Stimulated activated CD8-positive, alpha-beta memory T cell treated with anti-CD3 and anti-CD28 coated beads, Interleukin-4, amount 100 ng/mL, for 24 hours (primary cell): ENCODE measurements around the gene FBN2.
"Not testable (repeated sequence)": the region's sequence is repeated elsewhere in the genome, so short reads cannot be mapped to it uniquely, and the experiment has no call there.

Source experiments
- DNase-seq: peaks from one replicate; pipeline ENCODE4 v3.0.0-alpha.2; 2020; ENCODE audit warnings: low read depth

FBN2 gene

DNA sequence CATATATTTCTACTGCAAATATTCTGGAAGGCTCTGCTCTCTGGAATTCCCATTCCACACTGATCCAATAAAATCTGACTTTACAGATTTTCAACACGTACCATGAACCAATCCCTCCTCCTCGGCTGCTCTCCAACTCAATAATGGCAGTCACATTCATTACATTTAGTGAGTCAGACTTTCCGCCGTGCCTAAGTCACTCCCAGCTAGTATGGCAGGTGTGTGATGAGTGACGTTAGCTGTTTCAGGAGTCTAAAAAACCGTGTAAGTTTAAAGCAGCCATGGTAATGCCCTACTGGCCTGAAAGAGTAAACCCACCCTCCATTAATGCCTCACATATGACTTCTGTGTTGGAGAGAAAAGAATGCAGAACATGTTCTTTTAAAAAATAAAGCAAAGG lies 3.3 kb downstream of the FBN2 start:
- no peak for DNase-seq

DNA sequence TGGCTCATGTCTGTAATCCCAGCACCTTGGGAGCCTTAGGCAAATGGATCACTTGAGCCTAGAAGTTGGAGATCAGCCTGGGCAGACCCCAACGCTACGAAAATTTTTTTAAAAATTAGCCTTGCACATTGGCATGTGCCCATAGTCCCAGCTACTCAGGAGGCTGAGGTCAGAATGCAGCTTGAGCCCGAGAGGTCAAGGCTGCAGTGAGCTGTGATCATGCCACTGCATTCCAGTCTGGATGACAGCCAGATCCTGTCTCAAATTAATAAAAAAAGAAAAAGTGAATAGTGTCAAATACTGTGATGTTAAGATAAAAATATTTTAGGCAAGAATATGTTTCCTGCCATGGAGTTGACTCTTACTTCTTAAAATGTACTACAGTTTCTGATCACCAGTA lies 5.3 kb downstream of the FBN2 start:
- no peak for DNase-seq

DNA sequence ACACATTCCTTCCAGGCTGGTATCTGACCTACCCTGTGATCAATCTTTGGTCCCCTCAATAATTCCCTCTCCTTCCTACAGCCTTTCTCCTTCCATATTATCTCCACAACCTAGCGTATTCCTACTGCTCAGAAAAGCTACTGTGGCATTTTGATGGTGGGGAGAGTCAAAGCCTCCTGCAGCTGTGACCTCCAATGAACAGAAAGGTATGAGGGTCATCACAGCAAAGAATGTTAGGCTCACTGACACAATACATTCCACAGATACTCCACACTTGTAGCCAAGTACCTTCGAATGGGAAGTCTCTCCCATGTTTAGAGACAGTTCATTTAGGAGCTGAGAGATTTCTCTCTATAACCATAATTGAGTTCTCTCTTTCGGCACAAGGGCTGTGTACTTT lies 5.9 kb downstream of the FBN2 start:
- no peak for DNase-seq

DNA sequence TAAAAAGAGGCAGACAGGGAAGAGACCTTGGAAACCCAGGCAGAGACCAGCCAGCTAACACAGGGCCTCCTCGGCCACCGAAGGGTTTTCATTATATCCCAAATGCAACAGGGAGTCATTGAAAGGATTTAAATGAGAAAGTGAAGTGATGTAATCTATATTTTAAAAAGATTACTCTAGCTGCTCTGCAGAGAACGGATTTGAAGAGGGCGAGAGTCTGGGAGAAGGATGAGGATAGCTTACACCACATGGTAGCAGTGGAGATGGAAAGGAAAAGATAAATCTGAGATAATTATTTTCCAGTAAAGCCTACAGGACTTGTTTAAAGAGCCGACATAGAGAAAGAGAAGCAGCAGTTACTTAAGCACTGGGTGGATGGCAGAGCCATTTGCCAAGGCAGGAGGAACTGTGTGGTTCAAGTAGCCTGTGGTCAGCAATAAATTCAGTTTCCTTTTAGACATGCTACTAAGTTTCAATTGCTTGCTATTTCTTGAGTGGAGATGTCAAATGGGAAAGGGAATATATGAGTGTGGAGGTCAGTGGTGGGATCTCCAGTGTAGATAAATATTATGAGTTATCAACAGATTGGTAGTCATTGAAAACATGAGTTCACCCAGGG lies 9.3 kb downstream of the FBN2 start:
- no peak for DNase-seq

DNA sequence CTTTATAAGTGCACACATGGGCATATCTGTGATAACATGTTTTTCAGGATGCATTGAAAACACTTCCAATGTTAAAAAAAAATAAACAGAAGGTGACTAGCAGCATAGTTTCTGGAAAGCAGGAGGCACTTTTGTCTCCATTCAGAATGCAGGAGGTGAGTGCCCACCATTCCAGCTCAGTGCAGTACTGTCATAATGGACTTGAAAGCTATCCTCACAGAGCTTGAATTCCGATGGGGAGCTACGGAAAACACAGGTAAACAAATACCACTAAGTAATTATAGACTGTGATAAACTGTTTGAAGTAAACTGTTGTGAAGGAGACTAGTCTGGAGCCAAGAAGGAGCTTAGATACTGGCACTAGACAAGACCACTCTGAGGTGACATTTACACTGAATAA lies 9.9 kb downstream of the FBN2 start:
- DNase-seq: no peak

DNA sequence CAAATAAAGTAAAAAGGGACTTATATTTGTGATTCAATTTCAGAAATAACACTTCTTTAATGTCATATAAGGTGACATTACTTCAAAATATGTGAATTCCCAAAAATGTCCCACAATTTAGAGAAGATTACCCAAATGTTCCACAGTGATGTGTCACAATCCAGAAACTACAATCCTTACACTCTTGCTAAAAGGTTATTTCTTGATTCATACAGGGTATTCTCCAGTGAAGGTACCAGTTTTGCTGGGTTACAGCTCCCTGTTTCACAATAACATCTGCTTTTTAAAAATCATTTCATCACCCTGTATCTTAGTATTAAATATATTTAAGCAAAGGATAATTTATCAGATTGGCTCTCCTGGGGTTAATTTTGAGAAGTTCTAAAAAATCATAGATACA lies 11.0 kb downstream of the FBN2 start:
- DNase-seq: no peak

DNA sequence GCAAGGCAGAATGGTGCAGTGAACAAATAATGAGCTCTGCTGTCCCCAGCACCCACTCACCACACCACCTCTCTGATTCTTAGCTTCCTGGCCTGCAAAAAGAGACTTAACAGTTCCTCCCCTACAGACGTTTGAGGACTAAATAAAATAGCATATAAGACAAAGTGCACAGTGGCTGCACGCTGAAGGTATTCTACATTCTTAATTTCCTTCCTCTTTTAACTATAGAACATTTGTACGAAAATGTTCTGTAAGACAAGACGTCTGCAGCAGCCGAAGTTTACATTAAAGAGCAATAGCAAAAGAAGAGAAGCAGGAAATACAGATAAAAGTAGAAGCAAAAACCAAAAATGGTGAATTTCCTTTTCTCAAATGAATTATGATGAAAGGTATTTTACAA lies 15.7 kb downstream of the FBN2 start:
- DNase-seq: no peak

DNA sequence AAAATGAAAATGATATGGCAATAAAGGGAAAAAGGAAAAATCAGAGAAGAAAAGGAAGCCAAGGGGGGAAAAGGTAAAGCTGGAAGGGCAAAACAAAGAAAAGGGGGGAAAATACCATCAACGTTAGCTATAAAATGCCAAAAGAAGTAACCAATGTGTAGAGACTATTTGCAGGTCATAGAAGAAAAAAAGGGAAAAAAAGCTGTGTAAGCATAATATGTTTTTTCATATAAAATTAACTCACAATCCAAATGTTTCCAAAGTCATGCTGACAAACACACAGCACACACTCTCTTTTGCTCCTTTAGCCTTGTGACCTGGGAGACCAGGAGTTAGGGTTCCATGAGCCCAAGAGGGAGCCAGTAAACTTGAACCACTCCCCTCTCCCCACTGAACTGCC lies 18.2 kb downstream of the FBN2 start:
- DNase-seq: no peak

DNA sequence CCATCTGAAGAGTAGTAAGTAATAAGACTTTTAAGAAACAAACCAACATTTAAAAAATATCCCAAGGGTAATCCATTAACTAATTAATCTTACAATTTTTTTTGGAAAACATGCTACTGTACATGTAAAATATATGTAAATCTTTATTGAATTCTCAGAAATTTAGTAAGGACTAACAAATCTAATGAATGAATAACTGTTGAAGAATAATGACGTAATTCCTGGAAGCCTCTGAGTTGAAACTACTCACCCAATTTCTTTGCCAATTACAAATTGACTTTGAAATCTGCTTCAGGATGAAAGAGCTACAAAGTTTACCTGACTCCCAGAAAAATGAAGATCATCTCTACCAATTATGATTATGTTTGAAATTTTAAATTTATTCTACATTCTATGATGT lies 21.1 kb downstream of the FBN2 start:
- no peak for DNase-seq

DNA sequence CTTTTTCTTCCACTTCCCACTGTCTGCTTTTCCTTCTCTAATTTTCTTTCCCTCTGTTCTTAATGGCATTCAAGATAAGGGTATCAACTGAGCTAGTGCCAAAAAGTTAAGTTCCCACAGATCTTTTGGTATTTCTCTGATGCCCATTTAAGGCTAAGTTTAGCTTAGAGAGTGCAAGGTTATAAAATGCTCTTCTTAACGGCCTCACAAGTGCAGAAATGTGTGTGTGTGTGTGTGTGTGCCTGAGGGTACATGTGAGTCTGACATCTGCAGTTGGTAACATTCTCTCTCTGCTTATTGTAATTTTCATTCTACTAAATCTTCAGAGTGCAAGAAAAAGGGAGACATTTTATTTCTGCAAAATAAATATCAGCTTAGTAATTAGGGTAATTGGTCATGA lies 24.2 kb downstream of the FBN2 start:
- DNase-seq: no peak

DNA sequence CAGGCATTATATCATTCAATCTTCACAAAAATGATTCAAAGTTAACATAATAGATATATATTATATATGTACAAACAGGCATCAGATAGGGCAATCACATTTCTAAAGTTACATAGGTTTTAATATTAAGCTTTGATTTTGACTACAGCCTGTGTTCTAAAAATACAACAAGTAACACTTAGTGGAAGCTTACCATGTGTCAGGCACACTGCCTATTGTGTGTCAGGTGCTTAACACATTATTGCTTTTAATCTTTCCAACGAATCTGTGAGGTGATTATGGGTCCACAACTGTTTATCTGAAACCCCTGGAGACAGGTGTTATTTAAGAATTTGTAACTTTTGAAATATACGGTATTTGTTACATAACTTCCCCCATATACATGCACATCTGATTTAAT lies 25.2 kb downstream of the FBN2 start:
- no peak for DNase-seq

DNA sequence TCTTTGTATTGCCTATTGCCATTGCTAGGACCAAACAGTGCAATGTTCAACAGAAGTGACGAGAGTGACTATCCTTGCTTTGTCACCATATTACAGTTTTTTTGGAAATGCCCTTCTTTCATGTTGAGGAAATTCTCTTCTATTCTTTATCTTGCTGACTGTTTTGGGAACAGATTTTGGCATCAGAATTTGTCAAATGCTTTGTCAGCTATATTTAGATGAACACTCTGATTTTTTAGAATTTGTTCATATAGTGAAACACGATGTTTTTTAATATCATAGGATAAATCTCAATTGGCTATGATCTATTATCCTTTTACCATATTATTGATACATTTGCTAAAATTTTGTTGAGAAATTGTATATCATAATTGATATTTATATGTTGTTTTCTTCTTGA lies 31.4 kb downstream of the FBN2 start:
- no peak for DNase-seq

DNA sequence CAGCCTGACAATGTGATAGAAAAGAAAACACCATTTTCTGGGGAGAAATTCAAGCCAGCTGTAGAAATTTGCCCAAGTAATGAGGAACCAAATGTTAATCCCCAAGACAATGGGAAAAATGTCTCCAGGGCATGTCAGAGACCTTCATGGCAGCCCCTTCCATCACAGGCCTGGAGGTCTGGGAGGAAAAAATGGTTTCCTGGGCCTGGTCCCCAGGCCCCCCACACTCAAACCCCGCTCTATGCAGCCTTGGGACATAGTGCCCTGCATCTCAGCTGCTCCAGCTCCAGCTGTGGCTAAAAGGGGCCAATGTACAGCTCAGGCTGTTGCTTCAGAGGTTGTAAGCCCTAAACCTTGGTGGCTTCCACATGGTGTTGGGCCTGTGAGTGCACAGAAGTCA lies 34.3 kb downstream of the FBN2 start:
- DNase-seq: not testable (repeated sequence)

DNA sequence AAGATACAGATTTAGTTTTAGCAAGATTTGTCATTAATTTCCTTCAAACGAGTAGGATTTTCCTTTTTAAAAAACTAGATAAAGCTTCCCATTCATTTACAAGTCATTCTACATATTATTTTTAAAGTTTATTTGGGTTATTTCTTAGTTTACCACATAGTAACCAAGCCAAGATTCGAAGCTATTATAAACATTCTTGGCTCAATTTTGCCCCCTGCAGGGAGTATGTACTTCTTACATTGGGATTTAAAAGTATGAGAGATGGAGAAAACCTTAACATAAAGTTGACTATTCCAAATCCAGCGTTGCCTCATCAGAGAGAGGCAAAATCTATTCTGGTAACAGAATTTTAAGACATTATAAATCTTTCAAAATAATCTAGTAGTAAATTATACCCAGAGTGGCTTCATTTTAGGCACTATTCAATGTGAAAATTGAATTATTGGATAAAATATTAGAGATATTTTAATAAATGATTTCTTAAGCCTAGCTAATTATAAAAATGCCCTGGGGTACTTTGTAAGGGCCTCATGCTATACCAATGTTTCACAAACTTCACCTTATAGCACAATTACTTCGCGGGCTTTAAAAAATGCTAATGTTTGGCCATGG lies 39.1 kb downstream of the FBN2 start:
- DNase-seq: no peak

DNA sequence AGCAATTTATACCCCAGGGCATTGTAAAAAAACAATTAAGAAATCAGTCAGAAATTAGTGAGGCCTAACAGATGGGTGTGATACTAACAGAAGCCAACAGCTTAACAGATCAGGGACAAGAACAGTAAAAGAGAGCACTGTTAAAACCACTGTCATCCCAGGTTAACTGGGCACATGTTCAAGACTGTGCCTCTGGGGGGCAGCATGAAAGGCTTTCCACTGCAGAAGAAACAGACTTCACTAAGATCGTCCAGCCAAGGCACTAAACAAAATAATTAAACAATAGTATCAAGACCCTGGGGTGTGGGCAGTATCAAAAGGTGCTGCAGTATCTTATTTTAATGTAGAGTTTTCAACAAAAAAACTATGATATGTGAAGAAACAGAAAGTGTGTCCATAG lies 43.5 kb downstream of the FBN2 start:
- no peak for DNase-seq

DNA sequence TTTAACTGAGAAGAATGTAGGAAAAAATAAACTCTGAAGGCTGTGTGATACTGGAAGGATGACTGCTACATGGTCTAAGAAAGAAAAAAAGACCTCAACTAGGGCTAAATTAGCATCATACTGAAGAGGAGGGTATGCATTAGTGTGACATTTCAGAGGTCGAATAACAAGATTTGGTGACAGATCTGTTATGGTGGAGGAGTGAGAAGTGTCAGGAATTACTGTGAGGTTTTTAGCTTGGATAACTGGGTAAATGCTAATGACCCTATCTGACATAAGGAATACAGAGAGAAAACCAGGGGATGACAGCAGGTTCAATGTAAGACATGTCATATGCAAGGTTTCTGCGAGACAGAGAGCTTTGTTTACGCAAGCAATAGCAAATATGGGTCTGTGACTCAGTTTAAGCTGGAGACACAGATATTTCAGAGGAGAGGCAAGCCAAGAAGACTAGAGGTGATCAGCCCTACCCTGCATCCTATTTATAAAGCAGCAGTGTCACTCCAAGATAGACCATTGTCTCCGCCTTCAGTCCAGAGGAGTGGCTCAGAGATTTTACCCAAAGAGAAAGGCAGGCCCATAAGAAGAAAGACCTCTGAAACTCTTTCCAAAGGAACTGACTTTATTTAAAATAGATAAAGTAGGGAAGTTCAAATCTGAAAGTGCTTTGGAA lies 44.3 kb downstream of the FBN2 start:
- DNase-seq: no peak

DNA sequence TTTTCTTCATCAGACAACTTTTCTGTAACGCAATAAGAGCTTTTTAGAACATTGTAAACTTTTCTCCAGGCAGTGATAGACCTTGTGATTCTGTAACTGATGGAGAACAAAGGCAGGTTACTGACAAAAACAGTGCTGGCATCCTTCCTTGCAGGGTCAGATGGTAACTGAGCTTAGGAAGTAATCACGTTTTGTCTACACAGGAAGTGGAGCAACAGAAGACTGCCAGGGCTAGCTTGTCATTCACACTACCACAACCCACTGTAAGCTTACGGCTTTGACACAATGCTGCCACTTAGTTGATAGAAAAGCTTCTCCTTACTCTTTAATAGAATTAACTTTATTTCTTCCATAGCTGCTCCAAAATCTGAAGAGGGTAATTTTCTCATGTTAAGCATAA lies 46.8 kb downstream of the FBN2 start:
- DNase-seq: no peak

DNA sequence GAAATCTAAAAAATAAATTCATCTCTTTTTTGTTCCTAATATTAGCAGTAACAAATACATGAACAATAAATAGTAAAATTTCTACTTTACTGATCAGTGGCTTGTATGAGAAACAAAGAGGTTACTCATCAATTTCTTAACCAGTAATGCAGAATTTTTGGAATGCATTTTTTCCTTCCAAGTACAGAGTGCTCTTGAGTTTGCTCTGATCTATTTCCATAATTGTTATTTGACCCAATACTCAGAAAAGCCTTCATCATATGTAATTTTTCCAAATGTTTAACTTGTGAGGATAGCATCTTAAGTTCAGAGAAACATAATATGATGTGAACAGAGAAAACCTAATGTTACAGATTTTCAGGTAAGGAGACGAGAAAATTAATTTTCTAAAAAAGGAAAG lies 47.3 kb downstream of the FBN2 start:
- DNase-seq: no peak

DNA sequence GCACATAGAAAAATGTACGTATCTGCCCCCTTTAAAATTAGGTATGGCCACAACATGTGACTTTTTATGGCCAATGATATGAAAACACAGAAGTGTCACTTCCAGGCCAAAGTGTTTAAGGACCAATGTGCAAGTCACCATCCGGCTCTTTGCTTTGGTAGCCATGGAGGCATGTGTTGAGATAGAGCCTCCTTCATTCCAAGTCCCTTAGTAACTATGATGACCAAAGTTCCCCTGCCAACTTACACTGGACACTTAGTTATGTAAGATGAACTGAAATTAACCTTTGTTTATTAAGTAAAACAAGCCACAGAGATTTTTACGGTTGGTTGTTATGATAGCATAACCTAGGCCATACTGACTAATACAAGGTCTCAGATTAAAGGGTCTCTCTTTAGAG lies 51.0 kb downstream of the FBN2 start:
- no peak for DNase-seq

DNA sequence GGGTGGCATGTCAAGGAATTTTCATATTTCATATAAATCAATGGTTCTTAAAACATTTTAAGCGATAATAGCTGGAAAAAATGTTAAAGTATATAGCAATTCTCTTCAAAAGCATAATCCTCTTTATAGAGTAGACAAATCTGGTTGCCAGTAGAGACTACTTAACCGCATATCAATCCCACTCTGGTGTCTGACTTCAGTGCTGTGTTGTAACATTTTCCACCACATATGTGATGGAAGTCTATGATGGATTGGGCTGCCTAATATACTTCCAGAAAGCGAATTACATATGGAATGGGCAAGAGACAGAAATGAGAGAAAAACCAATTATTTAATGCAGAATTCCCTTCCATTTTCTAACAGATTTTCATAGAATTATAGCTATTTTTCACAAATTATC lies 54.3 kb downstream of the FBN2 start:
- DNase-seq: no peak

DNA sequence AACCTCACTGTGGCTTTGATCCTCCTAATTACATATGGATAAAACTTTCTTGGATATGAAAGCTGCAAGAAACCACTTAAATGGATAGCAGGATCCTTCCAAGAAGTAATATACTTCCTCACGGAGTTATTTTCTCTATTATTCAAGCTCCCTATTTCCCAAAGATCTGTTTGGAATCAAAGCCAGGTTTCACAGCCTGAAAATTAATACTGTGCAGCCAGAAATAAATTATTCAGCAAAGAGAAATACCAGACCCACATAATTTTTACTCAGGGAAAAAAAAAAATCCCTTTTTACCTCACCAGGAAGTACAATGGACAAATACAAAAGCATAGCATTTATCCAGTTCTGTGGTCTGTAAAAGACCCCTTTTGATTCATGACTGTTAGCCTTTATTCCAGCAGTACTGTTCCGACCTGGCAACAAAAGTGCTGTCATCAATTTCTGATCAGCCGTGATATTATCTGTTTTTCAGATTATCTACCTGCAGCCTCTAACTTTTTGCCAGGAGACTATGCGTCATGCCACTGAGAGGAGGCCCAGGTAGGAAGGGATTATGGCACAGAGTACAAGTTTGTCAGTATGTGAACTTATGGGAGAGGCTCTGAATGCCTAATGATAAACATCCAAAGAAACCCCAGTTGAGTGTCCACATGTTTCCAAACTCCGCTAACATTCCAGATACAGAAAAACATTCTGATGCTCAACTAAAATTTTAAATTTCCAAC lies 57.0 kb downstream of the FBN2 start:
- DNase-seq: no peak

DNA sequence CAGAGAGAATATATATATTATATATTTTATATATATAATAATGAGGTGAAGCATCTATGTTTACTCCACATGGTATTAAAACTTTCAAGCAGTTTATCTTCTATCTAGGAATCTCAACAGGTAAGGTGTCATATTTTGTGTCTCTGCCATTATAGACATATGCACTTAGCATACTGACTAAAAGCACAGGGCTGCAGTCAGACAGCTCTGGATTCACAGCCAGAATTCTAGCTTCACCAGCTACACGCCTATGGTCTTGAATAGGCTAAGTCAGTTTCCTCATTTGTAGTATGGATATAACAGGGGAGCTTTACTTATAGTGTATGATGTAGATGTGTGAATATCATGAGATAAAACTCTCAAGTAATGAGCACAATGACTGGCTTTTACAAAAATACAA lies 57.9 kb downstream of the FBN2 start:
- no peak for DNase-seq
